Aorta (tissue), 5 donors: Measurements from ENCODE around the gene PLCD3. TPM values are rescaled to one million over a fixed set of nuclear protein-coding genes. Genes with fewer than 3 reads are reported as not detected.

Experiments used
- ATAC-seq: fragments of 200-7000 bp; cut with Tn5 transposase; one replicate; pipeline ENCODE4 v1.9.1; 2022; ENCODE audit warnings: moderate library complexity; ENCODE audit not compliant: low FRiP score
- DNase-seq, 2 donors: peaks; one replicate each; pipeline ENCODE4 v3.0.0-alpha.2; 2020
- H3K27ac ChIP-seq, 2 donors: one replicate each; pipeline ENCODE4 v1.5.1; 2013; ENCODE audit warnings: low read length in 2 of 2, mild to moderate bottlenecking in 2 of 2, moderate library complexity in 2 of 2, control low read depth in 1 of 2, inconsistent platforms in 1 of 2, low read depth in 1 of 2
- H3K27me3 ChIP-seq, 2 donors: one replicate each; pipeline ENCODE4 v1.6.1; 2013; ENCODE audit warnings: control low read depth in 1 of 2, low read length in 1 of 2, mild to moderate bottlenecking in 1 of 2, moderate library complexity in 1 of 2; ENCODE audit not compliant: insufficient read depth in 2 of 2, control insufficient read depth in 1 of 2
- H3K36me3 ChIP-seq, 2 donors: one replicate each; pipeline ENCODE4 v1.6.1; 2013; ENCODE audit warnings: control low read depth in 1 of 2, low read length in 1 of 2, mild to moderate bottlenecking in 1 of 2; ENCODE audit not compliant: insufficient read depth in 2 of 2, control insufficient read depth in 1 of 2
- H3K4me1 ChIP-seq, 2 donors: one replicate each; pipeline ENCODE4 v1.6.1; 2013; ENCODE audit warnings: low read length in 2 of 2, control low read depth in 1 of 2, mild to moderate bottlenecking in 1 of 2, moderate library complexity in 1 of 2; ENCODE audit not compliant: insufficient read depth in 2 of 2, control insufficient read depth in 1 of 2
- H3K4me3 ChIP-seq, 2 donors: one replicate each; pipeline ENCODE4 v1.5.1; 2013; ENCODE audit warnings: low read length in 2 of 2, control low read depth in 1 of 2, mild to moderate bottlenecking in 1 of 2
- H3K9me3 ChIP-seq: one replicate; pipeline ENCODE4 v1.6.1; 2013; ENCODE audit warnings: mild to moderate bottlenecking, low read length; ENCODE audit not compliant: control insufficient read depth
- WGBS, 2 donors: extraction: QIAGEN DNeasy Blood & Tissue Kit; methylation state at CpG; one replicate each; pipeline ENCODE4 v1.1.7; 2013; 5-methylcytosine and 5-hydroxymethylcytosine counted together
- intact Hi-C, 2 donors: fragments of 100-400 bp; cut with DNase I; formaldehyde crosslinking; loops; one replicate each; pipeline versions ENCODE4 v1.14.2 to v1.15.0; 2022
- polyA plus RNA-seq, 2 donors: library from polyadenylated mRNA; stranded (reverse); fragments of 200-250 nt; gene quantifications; one replicate each; pipeline ENCODE4 v1.2.3, GENCODE V29; 2013
- total RNA-seq, 2 donors: library from RNA; stranded (reverse); fragmentation: NEBNext Ultra II Directional; extraction: Animal tissue kit (Norgen Biotek cat#: 25700); gene quantifications; one replicate each; pipeline ENCODE4 v1.2.1, GENCODE V29; 2021
- donor health status: healthy with polysubstance abuse.
- donor health status: Bipolar disorder and iron deficiency.
- donor health status: DM: no; HTN: no; CAD: no.
- donor health status: DM: no; HTN: no; CAD: no.
- donor health status: DM: yes; HTN: yes; CAD: no.

The PLCD3 gene
- total and polyA plus RNA-seq, 4 donors: 22.8 to 97.4 (median 94.2) TPM

GRCh38 chr17:45098869-45099616 lies 33.3 kb downstream of the PLCD3 start:
- H3K27ac ChIP-seq: peak overlapping the region in 1 of 2 donors; percentile 44
- no peaks in the 10 kb centered on the region for H3K4me1 ChIP-seq
- ATAC-seq: peak; percentile 91
- WGBS, 2 donors: 32% methylated on average over 9 of the region's 9 CpGs
- no peaks in the 10 kb centered on the region for H3K27me3 ChIP-seq
- intact Hi-C loops: loop anchor here (2.0 to 5.0 kb wide), 4 partner anchors 33 to 76 kb away; partner anchors contain the start of genes PLCD3 (in 2 of the 2) and NMT1 (in 1 of the 2)
- H3K36me3 ChIP-seq: peaks cover 4 to 13% of the 10 kb centered on the region in 2 donors
- H3K9me3 ChIP-seq: no peaks in the 10 kb centered on the region
- peak; percentile 93 to 96 for DNase-seq
- no peak overlapping the region for H3K4me3 ChIP-seq

- no peak overlapping the region for H3K4me3 ChIP-seq
- peaks cover 4 to 10% of the 10 kb centered on the region in 2 donors for H3K36me3 ChIP-seq
- 64 to 71% methylated on average over 13 of the region's 13 CpGs for WGBS, 2 donors
These were observed 34.0 kb downstream of the PLCD3 start for GRCh38 chr17:45098081-45098868.

GRCh38 chr17:45096926-45097325 lies 35.4 kb downstream of the PLCD3 start:
- 89 to 96% methylated on average over 11 of the region's 11 CpGs for WGBS, 2 donors
- DNase-seq: no peak
- no peak for ATAC-seq
- Histone ChIP-seq H3K27me3 (no peaks in the 10 kb centered on the region), H3K9me3 (no peaks in the 10 kb centered on the region), H3K36me3 (peaks cover 4 to 5% of the 10 kb centered on the region in 2 donors), H3K4me1 (peaks cover 0 to 2% of the 10 kb centered on the region in 2 donors), H3K27ac (no peak overlapping the region), H3K4me3 (no peak overlapping the region)
- intact Hi-C loops: loop anchor here (2.0 to 5.0 kb wide), 3 partner anchors 35 to 186 kb away; partner anchors contain the start of genes NMT1 (in 1 of the 2) and PLCD3 (in 1 of the 2)

More at GRCh38 chr17:45098081-45098868, 34.0 kb downstream of the PLCD3 start:
- no peaks in the 10 kb centered on the region for H3K27me3 ChIP-seq
- DNase-seq (no peak), ATAC-seq (no peak)
- intact Hi-C loops: loop anchor here (2.0 to 5.0 kb wide), 4 partner anchors 34 to 75 kb away; partner anchors contain the start of genes PLCD3 (in 2 of the 2) and NMT1 (in 1 of the 2)
- no peaks in the 10 kb centered on the region for H3K4me1 ChIP-seq
- H3K27ac ChIP-seq: peak overlapping the region in 1 of 2 donors; percentile 44
- no peaks in the 10 kb centered on the region for H3K9me3 ChIP-seq

GRCh38 chr17:45096141-45096540 lies 36.2 kb downstream of the PLCD3 start:
- peaks cover 4 to 5% of the 10 kb centered on the region in 2 donors for H3K36me3 ChIP-seq
- no peak overlapping the region for H3K27ac ChIP-seq
- ATAC-seq (no peak), DNase-seq (no peak)
- intact Hi-C loops: loop anchor here (2.0 to 5.0 kb wide), 3 partner anchors 34 to 185 kb away; partner anchors contain the start of genes NMT1 (in 1 of the 2) and PLCD3 (in 1 of the 2)
- H3K4me3 ChIP-seq: no peak overlapping the region
- H3K27me3 ChIP-seq: no peaks in the 10 kb centered on the region
- WGBS, 2 donors: 68 to 73% methylated on average over 3 of the region's 3 CpGs
- H3K9me3 ChIP-seq: no peaks in the 10 kb centered on the region
- peaks cover 0 to 5% of the 10 kb centered on the region in 2 donors for H3K4me1 ChIP-seq

- Histone ChIP-seq H3K27ac (peak overlapping the region; percentile 62 to 66), H3K4me3 (no peak overlapping the region), H3K4me1 (peaks cover 2 to 5% of the 10 kb centered on the region in 2 donors), H3K27me3 (no peaks in the 10 kb centered on the region), H3K36me3 (peaks cover 4 to 5% of the 10 kb centered on the region in 2 donors), H3K9me3 (no peaks in the 10 kb centered on the region)
- ATAC-seq: peak; percentile 69
- intact Hi-C loops: loop anchor here in 1 of 2 donors (2.0 kb wide), 1 partner anchor 33 kb away; the partner anchor contains the start of gene NMT1
- 25 to 27% methylated on average over 13 of the region's 13 CpGs for WGBS, 2 donors
- no peak for DNase-seq
These were observed 38.7 kb downstream of the PLCD3 start for GRCh38 chr17:45093444-45094110.

GRCh38 chr17:45092911-45093430 lies 39.3 kb downstream of the PLCD3 start:
- intact Hi-C loops: loop anchor here in 1 of 2 donors (2.0 kb wide), 1 partner anchor 32 kb away; the partner anchor contains the start of gene NMT1
- Histone ChIP-seq H3K4me1 (peaks cover 2 to 5% of the 10 kb centered on the region in 2 donors), H3K4me3 (no peak overlapping the region), H3K27me3 (no peaks in the 10 kb centered on the region), H3K36me3 (peaks cover 4 to 5% of the 10 kb centered on the region in 2 donors), H3K9me3 (no peaks in the 10 kb centered on the region), H3K27ac (peak overlapping the region; percentile 62 to 66)
- DNase-seq (peak; percentile 92), ATAC-seq (peak; percentile 98)
- 5 to 7% methylated on average over 6 of the region's 6 CpGs for WGBS, 2 donors

GRCh38 chr17:45091778-45092425 lies 40.4 kb downstream of the PLCD3 start:
- intact Hi-C loops: loop anchor here in 1 of 2 donors (2.0 kb wide), 1 partner anchor 31 kb away; the partner anchor contains the start of gene NMT1
- peak overlapping the region; percentile 2 to 89 for H3K27ac ChIP-seq
- ATAC-seq: no peak
- no peaks in the 10 kb centered on the region for H3K9me3 ChIP-seq
- no peak for DNase-seq
- no peaks in the 10 kb centered on the region for H3K27me3 ChIP-seq
- 83% methylated on average over 11 of the region's 11 CpGs for WGBS, 2 donors
- H3K4me3 ChIP-seq: no peak overlapping the region
- peaks cover 0 to 3% of the 10 kb centered on the region in 2 donors for H3K36me3 ChIP-seq
- H3K4me1 ChIP-seq: peaks cover 2 to 5% of the 10 kb centered on the region in 2 donors
